ENCODE data around the gene SLC30A1. TPM values are rescaled to one million over a fixed set of nuclear protein-coding genes. Genes with fewer than 3 reads are reported as not detected.

SLC30A1 gene
- total RNA-seq, 1 donor from 2014 or later, result 9.1 TPM

DNA sequence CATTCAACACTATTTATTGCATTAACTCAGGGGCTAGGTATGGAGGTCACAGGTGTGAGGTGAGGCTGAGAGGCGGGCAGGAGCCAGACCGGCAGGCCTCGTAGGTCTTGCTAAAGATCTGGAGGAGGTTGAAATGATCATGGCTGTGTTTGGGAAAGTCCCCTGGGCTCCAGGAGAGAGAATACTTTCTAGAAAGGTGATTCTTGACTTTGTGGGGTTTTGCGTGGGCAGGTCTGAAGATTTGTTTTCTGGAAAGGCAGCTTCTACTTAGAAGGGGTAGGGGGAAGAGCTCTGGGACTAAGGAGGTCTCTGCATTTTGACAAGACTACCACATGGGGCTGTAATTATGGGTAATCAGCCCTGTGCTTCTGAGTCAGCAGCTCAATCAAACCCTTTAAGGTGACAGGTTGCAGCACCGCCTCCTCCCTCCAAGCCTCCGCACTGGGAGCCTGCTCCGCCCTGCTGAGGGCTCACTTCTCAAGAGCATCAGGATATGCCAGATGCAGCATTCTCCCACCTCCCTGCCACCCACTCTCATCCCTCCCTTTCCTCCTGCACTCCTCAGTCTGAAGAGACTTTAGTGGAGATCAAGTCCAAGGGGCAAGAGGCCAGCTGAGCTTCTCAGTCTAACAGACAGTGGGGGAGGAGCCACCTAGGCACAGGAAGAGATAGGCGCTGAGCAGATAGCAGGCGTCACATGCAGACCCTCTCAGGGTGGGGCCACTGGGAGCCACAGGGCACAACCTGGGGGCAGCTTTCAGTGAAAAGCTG is 30.5 kb downstream of the SLC30A1 start:
- H3K27ac Mint-ChIP-seq (ENCODE audit: unreplicated experiment), result no peak overlapping the region
- H3K9me3 Mint-ChIP-seq, result no peaks in the 10 kb centered on the region
- TF ChIP-seq, protein P1, sequence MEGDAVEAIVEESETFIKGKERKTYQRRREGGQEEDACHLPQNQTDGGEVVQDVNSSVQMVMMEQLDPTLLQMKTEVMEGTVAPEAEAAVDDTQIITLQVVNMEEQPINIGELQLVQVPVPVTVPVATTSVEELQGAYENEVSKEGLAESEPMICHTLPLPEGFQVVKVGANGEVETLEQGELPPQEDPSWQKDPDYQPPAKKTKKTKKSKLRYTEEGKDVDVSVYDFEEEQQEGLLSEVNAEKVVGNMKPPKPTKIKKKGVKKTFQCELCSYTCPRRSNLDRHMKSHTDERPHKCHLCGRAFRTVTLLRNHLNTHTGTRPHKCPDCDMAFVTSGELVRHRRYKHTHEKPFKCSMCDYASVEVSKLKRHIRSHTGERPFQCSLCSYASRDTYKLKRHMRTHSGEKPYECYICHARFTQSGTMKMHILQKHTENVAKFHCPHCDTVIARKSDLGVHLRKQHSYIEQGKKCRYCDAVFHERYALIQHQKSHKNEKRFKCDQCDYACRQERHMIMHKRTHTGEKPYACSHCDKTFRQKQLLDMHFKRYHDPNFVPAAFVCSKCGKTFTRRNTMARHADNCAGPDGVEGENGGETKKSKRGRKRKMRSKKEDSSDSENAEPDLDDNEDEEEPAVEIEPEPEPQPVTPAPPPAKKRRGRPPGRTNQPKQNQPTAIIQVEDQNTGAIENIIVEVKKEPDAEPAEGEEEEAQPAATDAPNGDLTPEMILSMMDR (conservative IDR thresholded peaks at IDR 0.05), result no peak
- H3K27me3 Mint-ChIP-seq (ENCODE audit: low read depth), result no peaks in the 10 kb centered on the region
- DNase-seq (ENCODE audit: low read depth, low spot score), result no peak
- no peaks in the 10 kb centered on the region for H3K4me1 Mint-ChIP-seq
- H3K36me3 Mint-ChIP-seq (ENCODE audit: low read depth), result no peaks in the 10 kb centered on the region
- no peak overlapping the region for H3K4me3 Mint-ChIP-seq

DNA sequence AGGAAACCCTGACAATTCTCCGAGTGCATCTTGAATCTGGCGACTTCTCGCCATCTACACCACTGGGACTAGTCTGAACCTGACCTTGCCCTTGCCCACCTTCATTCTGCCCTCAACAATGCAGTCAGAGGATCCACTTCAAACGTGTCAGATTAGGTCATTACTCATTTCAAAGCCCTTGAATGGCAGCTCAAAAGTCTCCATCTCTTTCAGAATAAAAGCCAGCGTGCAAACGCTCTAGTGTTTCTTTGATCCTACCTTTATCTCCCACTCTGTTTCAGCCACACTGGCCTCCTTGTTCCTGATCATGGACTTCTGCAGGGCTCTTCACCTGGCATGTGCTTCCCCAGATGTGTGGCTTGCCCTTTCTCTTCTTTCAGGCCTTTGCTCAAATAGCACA is 31.3 kb downstream of the SLC30A1 start:
- Mint-ChIP-seq H3K9me3 (no peaks in the 10 kb centered on the region), H3K27ac (ENCODE audit: unreplicated experiment) (no peak overlapping the region), H3K4me1 (no peaks in the 10 kb centered on the region), H3K36me3 (ENCODE audit: low read depth) (no peaks in the 10 kb centered on the region), H3K4me3 (no peak overlapping the region), H3K27me3 (ENCODE audit: low read depth) (no peaks in the 10 kb centered on the region)
- TF ChIP-seq, protein P1 (conservative IDR thresholded peaks at IDR 0.05), result no peak
- no peak for DNase-seq (ENCODE audit: low read depth, low spot score)

DNA sequence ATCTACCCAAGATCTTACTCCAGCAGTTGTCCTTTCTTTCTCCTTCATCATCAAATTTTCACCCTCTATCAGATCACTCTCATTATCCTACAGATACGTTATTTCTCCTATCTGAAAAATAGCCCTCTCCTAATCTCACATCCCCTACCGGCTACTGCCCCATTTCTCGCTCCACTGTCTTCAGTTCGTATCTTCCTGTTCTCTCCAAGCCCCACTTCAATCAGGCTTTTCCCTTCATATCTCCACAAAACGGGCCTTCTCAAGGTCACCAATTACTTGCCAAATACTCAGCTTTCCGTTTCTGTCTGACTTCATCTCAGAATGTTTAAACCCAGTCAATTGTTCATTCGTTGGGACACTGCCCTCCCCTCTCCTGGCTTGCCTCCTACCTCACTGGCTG is 32.4 kb downstream of the SLC30A1 start:
- DNase-seq (ENCODE audit: low read depth, low spot score), result no peak
- Mint-ChIP-seq H3K27ac (ENCODE audit: unreplicated experiment) (no peak overlapping the region), H3K4me1 (no peaks in the 10 kb centered on the region), H3K9me3 (peaks cover 2% of the 10 kb centered on the region), H3K4me3 (no peak overlapping the region), H3K36me3 (ENCODE audit: low read depth) (no peaks in the 10 kb centered on the region), H3K27me3 (ENCODE audit: low read depth) (no peaks in the 10 kb centered on the region)
- TF ChIP-seq, protein P1 (conservative IDR thresholded peaks at IDR 0.05), result no peak

DNA sequence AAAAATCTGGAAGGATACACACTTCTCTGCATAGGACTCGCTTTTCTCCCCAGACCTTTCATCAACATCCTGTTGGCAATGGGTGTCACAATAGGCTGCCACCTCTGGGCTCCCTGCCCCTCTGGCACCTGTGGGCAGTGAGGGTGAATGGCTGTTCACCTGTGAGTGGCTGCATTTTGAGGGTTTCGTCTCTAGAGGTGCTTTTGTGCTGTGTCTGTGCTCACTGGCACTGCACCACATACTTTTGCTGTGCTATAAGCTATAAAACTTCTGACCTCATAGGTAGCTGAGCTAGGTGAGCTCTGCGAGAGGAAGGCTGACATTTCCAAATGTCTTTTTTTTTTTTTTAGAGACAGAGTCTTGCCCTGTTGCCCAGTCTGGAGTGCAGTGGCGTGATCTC is 35.9 kb downstream of the SLC30A1 start:
- Mint-ChIP-seq H3K27ac (ENCODE audit: unreplicated experiment) (no peak overlapping the region), H3K36me3 (ENCODE audit: low read depth) (no peaks in the 10 kb centered on the region), H3K27me3 (ENCODE audit: low read depth) (no peaks in the 10 kb centered on the region), H3K9me3 (peaks cover 8% of the 10 kb centered on the region), H3K4me3 (no peak overlapping the region), H3K4me1 (peaks cover 3% of the 10 kb centered on the region)
- no peak for DNase-seq (ENCODE audit: low read depth, low spot score)
- TF ChIP-seq, protein P1 (conservative IDR thresholded peaks at IDR 0.05), result no peak

DNA sequence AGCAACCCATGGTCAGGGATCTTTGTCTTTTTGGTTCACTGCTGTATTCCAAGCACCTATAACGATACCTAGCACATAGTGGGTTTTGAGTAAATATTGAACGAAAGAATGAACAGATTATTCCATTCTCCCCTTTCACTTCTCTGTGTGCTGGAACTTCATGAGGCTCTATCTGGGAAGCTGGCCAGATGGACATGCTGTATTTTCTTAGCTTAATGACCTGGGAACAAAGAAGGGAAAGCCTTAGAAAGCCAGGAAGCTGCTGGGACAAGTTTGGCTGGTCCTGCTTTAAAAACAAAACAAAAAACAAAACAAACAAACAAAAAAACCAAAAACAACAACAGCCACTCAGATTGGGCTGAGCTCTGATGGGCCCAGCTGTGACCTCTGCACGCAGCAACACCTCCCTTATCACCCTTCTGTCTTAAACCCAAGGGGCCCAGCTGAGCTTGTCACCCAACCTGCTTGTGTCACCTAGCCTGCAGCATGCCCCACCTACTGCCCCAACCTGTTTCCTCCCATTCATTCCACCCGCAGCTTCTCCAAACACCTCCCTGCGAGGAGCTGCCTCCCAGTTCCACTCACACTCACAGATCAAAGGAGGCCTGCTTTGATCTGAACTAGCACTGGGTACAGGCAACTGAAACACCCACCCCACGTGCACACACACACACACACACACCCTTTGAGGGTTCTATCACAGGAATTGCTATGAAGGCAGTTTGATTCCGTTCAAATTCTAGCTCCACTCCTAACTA is 37.1 kb downstream of the SLC30A1 start:
- H3K36me3 Mint-ChIP-seq (ENCODE audit: low read depth), result no peaks in the 10 kb centered on the region
- H3K4me1 Mint-ChIP-seq, result peaks cover 3% of the 10 kb centered on the region
- H3K9me3 Mint-ChIP-seq, result peaks cover 8% of the 10 kb centered on the region
- TF ChIP-seq, protein P1 (conservative IDR thresholded peaks at IDR 0.05), result no peak
- H3K4me3 Mint-ChIP-seq, result no peak overlapping the region
- DNase-seq (ENCODE audit: low read depth, low spot score), result no peak
- H3K27me3 Mint-ChIP-seq (ENCODE audit: low read depth), result no peaks in the 10 kb centered on the region
- H3K27ac Mint-ChIP-seq (ENCODE audit: unreplicated experiment), result peak overlapping the region; percentile 80

All from neural crest cell (in vitro differentiated cells).